ENCODE results near the gene CCDC88B. TPM values are rescaled to one million over a fixed set of nuclear protein-coding genes. Genes with fewer than 3 reads are reported as not detected.

The CCDC88B gene
- total and polyA plus RNA-seq, 7 donors = 1.4 to 3.6 (median 2.6) TPM

DNA sequence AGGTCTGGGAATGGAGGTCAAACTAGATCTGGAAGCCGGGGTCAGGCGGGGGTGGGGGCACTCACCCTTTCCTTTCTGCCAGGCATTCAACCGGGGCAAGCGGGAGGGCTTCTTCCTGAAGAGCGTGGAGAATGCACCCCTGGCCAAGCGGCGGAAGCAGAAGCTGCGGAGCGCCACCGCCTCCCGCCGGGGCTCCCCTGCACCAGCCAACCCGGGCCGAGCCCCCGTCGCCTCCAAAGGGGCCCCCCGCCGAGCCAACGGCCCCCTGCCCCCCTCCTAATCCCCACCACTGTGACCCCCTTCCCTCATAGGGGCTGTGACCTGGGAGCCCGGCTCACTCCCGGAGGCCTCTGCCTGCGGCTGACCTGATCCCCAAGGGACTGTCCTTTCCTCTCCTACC, 31.2 kb downstream of the CCDC88B start:
- ATAC-seq (no peak), DNase-seq (no peak)
- peaks cover 4 to 51% of the 10 kb centered on the region in 2 donors for H3K36me3 ChIP-seq (ENCODE audit: insufficient read depth in 1 of 2, low read depth in 1 of 2)
- no peaks in the 10 kb centered on the region for H3K9me3 ChIP-seq
- H3K27me3 ChIP-seq (ENCODE audit: insufficient read depth in 3 of 3, low read length in 2 of 3) = no peaks in the 10 kb centered on the region
- WGBS, 3 donors = 81 to 84% (median 82%) methylated on average over 16 to 22 of the region's 22 CpGs
- no peak overlapping the region for H3K27ac ChIP-seq
- H3K4me3 ChIP-seq = no peak overlapping the region
- no peaks in the 10 kb centered on the region for H3K4me1 ChIP-seq
- TF ChIP-seq, protein P1, sequence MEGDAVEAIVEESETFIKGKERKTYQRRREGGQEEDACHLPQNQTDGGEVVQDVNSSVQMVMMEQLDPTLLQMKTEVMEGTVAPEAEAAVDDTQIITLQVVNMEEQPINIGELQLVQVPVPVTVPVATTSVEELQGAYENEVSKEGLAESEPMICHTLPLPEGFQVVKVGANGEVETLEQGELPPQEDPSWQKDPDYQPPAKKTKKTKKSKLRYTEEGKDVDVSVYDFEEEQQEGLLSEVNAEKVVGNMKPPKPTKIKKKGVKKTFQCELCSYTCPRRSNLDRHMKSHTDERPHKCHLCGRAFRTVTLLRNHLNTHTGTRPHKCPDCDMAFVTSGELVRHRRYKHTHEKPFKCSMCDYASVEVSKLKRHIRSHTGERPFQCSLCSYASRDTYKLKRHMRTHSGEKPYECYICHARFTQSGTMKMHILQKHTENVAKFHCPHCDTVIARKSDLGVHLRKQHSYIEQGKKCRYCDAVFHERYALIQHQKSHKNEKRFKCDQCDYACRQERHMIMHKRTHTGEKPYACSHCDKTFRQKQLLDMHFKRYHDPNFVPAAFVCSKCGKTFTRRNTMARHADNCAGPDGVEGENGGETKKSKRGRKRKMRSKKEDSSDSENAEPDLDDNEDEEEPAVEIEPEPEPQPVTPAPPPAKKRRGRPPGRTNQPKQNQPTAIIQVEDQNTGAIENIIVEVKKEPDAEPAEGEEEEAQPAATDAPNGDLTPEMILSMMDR (IDR thresholded peaks at IDR 0.05) = no peak
- intact Hi-C loops (cut with DNase I) = no loop called here

DNA sequence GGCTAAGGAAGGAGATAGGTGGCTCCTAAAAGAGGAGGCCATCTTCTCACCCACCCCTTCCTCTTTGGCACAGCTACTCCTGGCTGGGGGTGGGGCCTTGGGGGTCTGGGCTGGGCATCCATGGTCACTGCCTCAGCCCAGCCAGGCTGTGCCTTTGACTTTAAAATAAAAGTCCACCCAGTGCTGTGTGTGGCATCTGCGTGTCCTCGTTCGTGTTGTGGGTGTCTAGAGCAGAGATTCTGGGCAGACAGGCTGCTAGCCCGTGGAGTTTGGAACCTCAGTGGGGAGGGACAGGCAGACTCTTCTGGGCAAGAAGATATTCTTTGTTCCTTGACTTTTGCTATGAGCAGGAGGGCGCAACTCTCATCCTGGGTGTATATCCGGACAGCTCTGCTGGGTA, 32.0 kb downstream of the CCDC88B start:
- Histone ChIP-seq H3K27ac (no peak overlapping the region), H3K4me1 (no peaks in the 10 kb centered on the region), H3K36me3 (ENCODE audit: insufficient read depth in 1 of 2, low read depth in 1 of 2) (peaks cover 0 to 43% of the 10 kb centered on the region in 2 donors), H3K9me3 (no peaks in the 10 kb centered on the region), H3K27me3 (ENCODE audit: insufficient read depth in 3 of 3, low read length in 2 of 3) (no peaks in the 10 kb centered on the region), H3K4me3 (no peak overlapping the region)
- TF ChIP-seq, protein P1 (IDR thresholded peaks at IDR 0.05) = no peak
- intact Hi-C loops (cut with DNase I) = no loop called here
- ATAC-seq = no peak
- WGBS, 3 donors = 85 to 93% (median 89%) methylated on average over 6 of the region's 6 CpGs
- peak in 1 of 2 donors; percentile 19 for DNase-seq

DNA sequence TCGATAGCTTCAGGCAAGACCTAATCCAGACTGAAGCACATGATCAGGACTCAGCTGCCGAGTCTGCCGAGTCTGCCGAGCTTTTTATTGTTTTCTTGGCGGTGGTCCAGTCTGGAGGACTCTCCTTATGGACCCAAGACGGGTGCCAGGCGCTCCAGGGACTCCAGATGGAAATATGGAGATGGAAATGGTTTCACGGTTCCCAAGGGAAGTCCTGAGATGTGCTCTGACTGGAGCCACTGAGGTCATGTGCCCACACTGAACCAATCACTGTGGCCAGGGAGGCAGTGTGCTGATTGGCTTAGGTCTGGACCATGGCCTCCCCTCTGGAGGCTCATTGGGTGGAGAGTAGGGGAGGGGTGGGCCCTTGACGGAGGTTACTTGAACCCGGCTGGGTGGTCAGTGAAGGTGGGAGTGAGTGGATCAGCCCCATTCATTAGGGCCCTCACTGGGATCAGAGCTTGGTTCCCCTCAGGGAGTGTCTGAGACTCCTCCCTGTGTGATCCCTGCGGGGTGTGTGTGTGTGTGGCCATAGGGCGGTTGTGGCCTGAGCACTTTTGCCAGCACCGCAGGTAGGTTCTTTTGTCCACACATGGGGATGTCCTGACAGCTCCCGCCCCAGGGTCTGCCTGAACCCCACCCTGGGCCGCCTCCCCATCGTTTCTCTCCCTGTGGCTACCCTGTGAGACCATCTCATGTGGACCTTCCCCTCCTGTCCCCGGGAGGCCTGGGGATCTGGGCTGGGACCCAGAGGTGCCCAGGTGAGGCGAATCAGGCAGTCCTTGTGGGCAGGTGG, 33.0 kb downstream of the CCDC88B start:
- no peak overlapping the region for H3K4me3 ChIP-seq
- H3K9me3 ChIP-seq = no peaks in the 10 kb centered on the region
- ATAC-seq (peak; percentile 64 to 93 (median 82)), DNase-seq (no peak)
- H3K27ac ChIP-seq = no peak overlapping the region
- H3K36me3 ChIP-seq (ENCODE audit: insufficient read depth in 1 of 2, low read depth in 1 of 2) = peaks cover 0 to 33% of the 10 kb centered on the region in 2 donors
- TF ChIP-seq, protein P1 (IDR thresholded peaks at IDR 0.05) = no peak
- WGBS, 3 donors = 59 to 62% (median 59%) methylated on average over 18 of the region's 18 CpGs
- H3K27me3 ChIP-seq (ENCODE audit: insufficient read depth in 3 of 3, low read length in 2 of 3) = no peaks in the 10 kb centered on the region
- intact Hi-C loops (cut with DNase I) = no loop called here
- no peaks in the 10 kb centered on the region for H3K4me1 ChIP-seq

DNA sequence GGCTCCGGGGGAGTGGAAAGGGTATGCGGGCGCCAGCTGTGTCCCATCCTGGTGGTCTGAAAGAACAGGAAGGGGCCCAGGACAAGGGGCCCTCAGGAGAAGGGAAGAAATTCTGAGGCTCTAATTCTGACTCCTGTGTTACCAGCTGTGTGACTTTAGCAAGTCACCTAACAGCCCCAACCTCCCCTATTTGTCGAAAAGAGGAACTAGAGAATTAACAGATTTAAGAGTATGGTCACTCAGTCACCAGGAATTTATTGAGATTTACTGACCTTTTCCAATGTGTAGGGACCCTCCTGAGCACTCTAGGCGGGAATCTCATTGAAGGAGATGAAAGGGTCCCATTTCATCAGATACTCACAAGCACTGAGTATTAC, 33.6 kb downstream of the CCDC88B start:
- 73 to 84% (median 77%) methylated on average over 5 of the region's 5 CpGs for WGBS, 3 donors
- H3K4me3 ChIP-seq = no peak overlapping the region
- H3K27ac ChIP-seq = no peak overlapping the region
- intact Hi-C loops (cut with DNase I) = no loop called here
- DNase-seq (no peak), ATAC-seq (no peak)
- peaks cover 5% of the 10 kb centered on the region for H3K4me1 ChIP-seq
- H3K27me3 ChIP-seq (ENCODE audit: insufficient read depth in 3 of 3, low read length in 2 of 3) = no peaks in the 10 kb centered on the region
- H3K9me3 ChIP-seq = no peaks in the 10 kb centered on the region
- peaks cover 0 to 27% of the 10 kb centered on the region in 2 donors for H3K36me3 ChIP-seq (ENCODE audit: insufficient read depth in 1 of 2, low read depth in 1 of 2)
- TF ChIP-seq, protein P1 (IDR thresholded peaks at IDR 0.05) = no peak

All from psoas muscle (tissue), 8 donors.